Mucosa of gallbladder (tissue), 1 donor: Measurements from ENCODE around the gene PMP22. TPM values are rescaled to one million over a fixed set of nuclear protein-coding genes. Genes with fewer than 3 reads are reported as not detected.

ENCODE experiments used
- DNase-seq: peaks from one replicate; pipeline ENCODE4 v3.0.0-alpha.2; 2020; ENCODE audit warnings: low spot score
- total RNA-seq: library from RNA; stranded (reverse); gene quantifications from one replicate; pipeline ENCODE4 v1.2.1, GENCODE V29; 2021
- donor health status: DM: no; HTN: no; CAD: no.

The PMP22 gene
- total RNA-seq, 1 donor from 2014 or later: 61.4 TPM

GRCh38 chr17:15274017-15274416 is 8.9 kb upstream of the PMP22 start:
- DNase-seq: no peak

- DNase-seq: peak; percentile 15
Observed at GRCh38 chr17:15273141-15273793, 8.1 kb upstream of the PMP22 start.

GRCh38 chr17:15271741-15272140 is 6.6 kb upstream of the PMP22 start:
- DNase-seq: no peak

GRCh38 chr17:15270628-15271381 is 5.7 kb upstream of the PMP22 start:
- no peak for DNase-seq

GRCh38 chr17:15269780-15270089 is 4.6 kb upstream of the PMP22 start:
- no peak for DNase-seq

GRCh38 chr17:15269087-15269779 is 4.1 kb upstream of the PMP22 start:
- DNase-seq: no peak

- DNase-seq: no peak
Observed at GRCh38 chr17:15268461-15268860, 3.3 kb upstream of the PMP22 start.

GRCh38 chr17:15267996-15268395 is 2.9 kb upstream of the PMP22 start:
- no peak for DNase-seq

- DNase-seq: no peak
Observed at GRCh38 chr17:15266325-15267125, 1.4 kb upstream of the PMP22 start.

GRCh38 chr17:15264542-15264941 is 584 bp downstream of the PMP22 start:
- DNase-seq: peak; percentile 90

GRCh38 chr17:15263680-15264079 is 1.4 kb downstream of the PMP22 start:
- no peak for DNase-seq

- DNase-seq: peak; percentile 66
Observed at GRCh38 chr17:15263206-15263579, 1.9 kb downstream of the PMP22 start.

- peak; percentile 77 for DNase-seq
Observed at GRCh38 chr17:15262291-15263205, 2.6 kb downstream of the PMP22 start.

- no peak for DNase-seq
Observed at GRCh38 chr17:15261802-15262290, 3.3 kb downstream of the PMP22 start.

- DNase-seq: peak; percentile 40
Observed at GRCh38 chr17:15261258-15261801, 3.8 kb downstream of the PMP22 start.

GRCh38 chr17:15260376-15261257 is 4.5 kb downstream of the PMP22 start:
- peak; percentile 88 for DNase-seq

GRCh38 chr17:15257796-15258512 is 7.2 kb downstream of the PMP22 start:
- DNase-seq: no peak

GRCh38 chr17:15257258-15257788 is 7.8 kb downstream of the PMP22 start:
- peak; percentile 81 for DNase-seq

GRCh38 chr17:15256689-15257088 is 8.4 kb downstream of the PMP22 start:
- no peak for DNase-seq
